SK-N-MC (cell line): ENCODE results near the gene TEX44.

Source experiments
- EZH2 ChIP-seq: fragments of 200-600 bp; sonication (generic); IDR thresholded peaks from one replicate; pipeline ENCODE4 v1.6.1; 2017; ENCODE audit warnings: antibody characterized with exemption
- FOXP2 ChIP-seq: optimal IDR thresholded peaks from 2 replicates; pipeline ENCODE3; 2011; ENCODE audit warnings: mild to moderate bottlenecking, moderate library complexity; ENCODE audit not compliant: insufficient read depth; ENCODE audit errors: extremely low read length, control extremely low read depth
- POLR2AphosphoS5 ChIP-seq: IDR thresholded peaks from 2 replicates; pipeline ENCODE4 v1.6.1; 2012; ENCODE audit warnings: mild to moderate bottlenecking, low read depth, low read length, borderline replicate concordance

GRCh38 chr2:231573698-231574421 lies 18.8 kb upstream of the TEX44 start:
- no peak for TF ChIP-seq FOXP2
- no peak for TF ChIP-seq POLR2AphosphoS5
- TF ChIP-seq EZH2: no peak
